Prostate gland (tissue), 2 donors: ENCODE data around the gene BRD2. TPM values are rescaled to one million over a fixed set of nuclear protein-coding genes. Genes with fewer than 3 reads are reported as not detected.

Source experiments
- DNase-seq: peaks from one replicate; pipeline ENCODE4 v3.0.0-alpha.2; 2019; ENCODE audit warnings: low spot score
- H3K27ac ChIP-seq, 2 donors: fragments of 200-600 bp; sonication (generic); 2 replicates each; pipeline ENCODE4 v1.5.1; 2017 to 2019
- H3K27me3 ChIP-seq: fragments of 200-600 bp; sonication (generic); replicated peaks from 2 replicates; pipeline ENCODE4 v1.5.1; 2019; ENCODE audit not compliant: insufficient read depth
- H3K36me3 ChIP-seq, 2 donors: fragments of 200-600 bp; sonication (generic); 1 replicate in 1 of 2; 2 replicates in 1 of 2; pipeline versions ENCODE4 v1.5.1 to v1.8.1; 2017 to 2019
- H3K4me1 ChIP-seq: fragments of 200-600 bp; sonication (generic); replicated peaks from 2 replicates; pipeline ENCODE4 v1.5.1; 2019
- H3K4me3 ChIP-seq, 2 donors: fragments of 200-600 bp; sonication (generic); 2 replicates each; pipeline ENCODE4 v1.5.1; 2017 to 2019
- H3K9me3 ChIP-seq: fragments of 200-600 bp; sonication (generic); 2 replicates; pipeline ENCODE4 v1.5.1; 2017
- CTCF ChIP-seq, 4 experiments: fragments of 200-600 bp in 2 of 4; fragments of 450-650 bp in 2 of 4; sonication (generic) in 2 of 4; IDR thresholded peaks; 1 replicate in 3 of 4; 2 replicates in 1 of 4; pipeline ENCODE4 v1.5.1; 2016 to 2019; ENCODE audit warnings: antibody characterized with exemption in 4 of 4, mild to moderate bottlenecking in 2 of 4, moderate library complexity in 2 of 4
- POLR2A ChIP-seq: fragments of 450-650 bp; IDR thresholded peaks from one replicate; pipeline ENCODE4 v1.6.1; 2016; ENCODE audit warnings: antibody characterized with exemption, mild to moderate bottlenecking
- POLR2AphosphoS5 ChIP-seq: sonication (generic); formaldehyde crosslinking; IDR thresholded peaks from one replicate; pipeline ENCODE4 v1.6.1; 2017; ENCODE audit warnings: antibody characterized with exemption
- WGBS: methylation state at CpG from one replicate; pipeline ENCODE4 v1.1.5; 2018; 5-methylcytosine and 5-hydroxymethylcytosine counted together
- intact Hi-C: fragments of 100-400 bp; cut with DNase I; formaldehyde crosslinking; loops from one replicate; pipeline ENCODE4 v1.14.2; 2022
- total RNA-seq, 2 donors: library from RNA; depleted of rRNA; stranded (reverse); fragments of >200 nt; gene quantifications; one replicate each; pipeline ENCODE4 v1.1.0, GENCODE V29; 2016

The BRD2 gene
- total RNA-seq, 2 donors from 2014 or later, result 153 to 252 TPM

GRCh38 chr6:33007831-33008400 lies 39.5 kb downstream of the BRD2 start:
- intact Hi-C loops, result no loop called here
- Histone ChIP-seq H3K9me3 (no peaks in the 10 kb centered on the region), H3K4me1 (no peaks in the 10 kb centered on the region), H3K4me3 (no peak overlapping the region), H3K36me3 (no peaks in the 10 kb centered on the region), H3K27ac (no peak overlapping the region), H3K27me3 (no peaks in the 10 kb centered on the region)
- DNase-seq, result no peak
- TF ChIP-seq CTCF (IDR thresholded peaks at IDR 0.05) (no peak), POLR2AphosphoS5 (no peak), POLR2A (no peak)
- WGBS, result 89% methylated on average over 26 of the region's 26 CpGs

GRCh38 chr6:33008944-33009861 lies 40.8 kb downstream of the BRD2 start, which contains the start of gene HLA-DOA:
TSS of gene HLA-DOA (minus strand) at chr6:33009591.
- Histone ChIP-seq H3K27me3 (no peaks in the 10 kb centered on the region), H3K27ac (peak within 1 kb of the TSS in 1 of 2 donors; percentile 48), H3K36me3 (no peaks in the 10 kb centered on the region), H3K9me3 (no peaks in the 10 kb centered on the region), H3K4me3 (peak within 1 kb of the TSS in 1 of 2 donors; percentile 4), H3K4me1 (no peaks in the 10 kb centered on the region)
- TF ChIP-seq CTCF (IDR thresholded peaks at IDR 0.05), result no peak
- no peak for TF ChIP-seq POLR2A
- TF ChIP-seq POLR2AphosphoS5, result no peak
- DNase-seq, result no peak
- intact Hi-C loops, result no loop called here
- WGBS, result 12% methylated on average over 24 of the region's 24 CpGs

GRCh38 chr6:33010356-33010755 lies 42.0 kb downstream of the BRD2 start:
- intact Hi-C loops, result loop anchor here (10.0 kb wide), 1 partner anchor 134 kb away; no protein-coding TSS in a partner anchor
- H3K4me1 ChIP-seq, result no peaks in the 10 kb centered on the region
- H3K9me3 ChIP-seq, result no peaks in the 10 kb centered on the region
- no peak overlapping the region for H3K4me3 ChIP-seq
- TF ChIP-seq POLR2A (no peak), POLR2AphosphoS5 (no peak), CTCF (IDR thresholded peaks at IDR 0.05) (no peak)
- no peaks in the 10 kb centered on the region for H3K36me3 ChIP-seq
- H3K27me3 ChIP-seq, result no peaks in the 10 kb centered on the region
- WGBS, result 78% methylated on average over 7 of the region's 7 CpGs
- DNase-seq, result no peak
- H3K27ac ChIP-seq, result no peak overlapping the region

- H3K4me3 ChIP-seq, result no peak overlapping the region
- no peak overlapping the region for H3K27ac ChIP-seq
- WGBS, result 48% methylated on average over 4 of the region's 4 CpGs
- DNase-seq, result no peak
- TF ChIP-seq POLR2AphosphoS5, result no peak
- TF ChIP-seq CTCF (IDR thresholded peaks at IDR 0.05), result no peak
- TF ChIP-seq POLR2A, result no peak
- intact Hi-C loops, result loop anchor here (2.0 to 10.0 kb wide), 2 partner anchors 131 to 235 kb away; no protein-coding TSS in a partner anchor
- no peaks in the 10 kb centered on the region for H3K27me3 ChIP-seq
- no peaks in the 10 kb centered on the region for H3K36me3 ChIP-seq
- H3K4me1 ChIP-seq, result no peaks in the 10 kb centered on the region
- H3K9me3 ChIP-seq, result no peaks in the 10 kb centered on the region
Observed at GRCh38 chr6:33013608-33014007, 45.2 kb downstream of the BRD2 start.
